SW480 (cell line): Measurements from ENCODE around the gene SORT1.
"Not testable (repeated sequence)": the region's sequence is repeated elsewhere in the genome, so short reads cannot be mapped to it uniquely, and the experiment has no call there.

Experiments
- DNase-seq: peaks from one replicate; pipeline ENCODE4 v3.0.0-alpha.2; 2016; ENCODE audit warnings: low spot score

SORT1 gene

GRCh38 chr1:109299558-109300343, 98.0 kb downstream of the SORT1 start:
- peak; percentile 32 for DNase-seq

GRCh38 chr1:109298666-109299557, 98.8 kb downstream of the SORT1 start:
- peak; percentile 50 for DNase-seq

- DNase-seq: no peak
Measured at GRCh38 chr1:109296782-109297181, 100.9 kb downstream of the SORT1 start.

- DNase-seq: no peak
Measured at GRCh38 chr1:109295712-109296415, 101.9 kb downstream of the SORT1 start.

- no peak for DNase-seq
Measured at GRCh38 chr1:109294481-109294880, 103.2 kb downstream of the SORT1 start.

- DNase-seq: no peak
Measured at GRCh38 chr1:109293026-109293425, 104.7 kb downstream of the SORT1 start.

GRCh38 chr1:109292364-109292763, 105.4 kb downstream of the SORT1 start:
- no peak for DNase-seq

GRCh38 chr1:109290998-109291397, 106.7 kb downstream of the SORT1 start:
- DNase-seq: no peak

GRCh38 chr1:109290137-109290536, 107.6 kb downstream of the SORT1 start:
- no peak for DNase-seq

- not testable (repeated sequence) for DNase-seq
Measured at GRCh38 chr1:109286762-109287161, 111.0 kb downstream of the SORT1 start.

- DNase-seq: no peak
Measured at GRCh38 chr1:109283748-109284600, 113.7 kb downstream of the SORT1 start.

- DNase-seq: peak; percentile 92
Measured at GRCh38 chr1:109282952-109283747, 114.6 kb downstream of the SORT1 start, which contains the start of gene PSRC1. PSRC1 (minus strand) TSS chr1:109283145.

GRCh38 chr1:109282497-109282951, 115.2 kb downstream of the SORT1 start:
- no peak for DNase-seq

GRCh38 chr1:109281680-109282496, 115.8 kb downstream of the SORT1 start:
- DNase-seq: no peak

GRCh38 chr1:109280862-109281261, 116.9 kb downstream of the SORT1 start:
- DNase-seq: no peak

- no peak for DNase-seq
Measured at GRCh38 chr1:109279615-109280278, 118.0 kb downstream of the SORT1 start.

- DNase-seq: peak; percentile 72
Measured at GRCh38 chr1:109277434-109278204, 120.1 kb downstream of the SORT1 start.

GRCh38 chr1:109275706-109276345, 121.9 kb downstream of the SORT1 start:
- no peak for DNase-seq
